GM12875 (cell line): ENCODE results near the gene CRADD.

Experiments used
- H3K4me3 ChIP-seq: one replicate; pipeline ENCODE4 v1.5.1; 2011; ENCODE audit warnings: low read depth, low read length, control low read depth
- TF ChIP-seq, protein P1 (sequence below): IDR thresholded peaks from 2 replicates; pipeline ENCODE4 v1.5.1; 2011; ENCODE audit warnings: low read depth, mild to moderate bottlenecking, control low read depth, inconsistent platforms, low read length, moderate library complexity, borderline replicate concordance; ENCODE audit not compliant: insufficient read depth

CRADD gene

DNA sequence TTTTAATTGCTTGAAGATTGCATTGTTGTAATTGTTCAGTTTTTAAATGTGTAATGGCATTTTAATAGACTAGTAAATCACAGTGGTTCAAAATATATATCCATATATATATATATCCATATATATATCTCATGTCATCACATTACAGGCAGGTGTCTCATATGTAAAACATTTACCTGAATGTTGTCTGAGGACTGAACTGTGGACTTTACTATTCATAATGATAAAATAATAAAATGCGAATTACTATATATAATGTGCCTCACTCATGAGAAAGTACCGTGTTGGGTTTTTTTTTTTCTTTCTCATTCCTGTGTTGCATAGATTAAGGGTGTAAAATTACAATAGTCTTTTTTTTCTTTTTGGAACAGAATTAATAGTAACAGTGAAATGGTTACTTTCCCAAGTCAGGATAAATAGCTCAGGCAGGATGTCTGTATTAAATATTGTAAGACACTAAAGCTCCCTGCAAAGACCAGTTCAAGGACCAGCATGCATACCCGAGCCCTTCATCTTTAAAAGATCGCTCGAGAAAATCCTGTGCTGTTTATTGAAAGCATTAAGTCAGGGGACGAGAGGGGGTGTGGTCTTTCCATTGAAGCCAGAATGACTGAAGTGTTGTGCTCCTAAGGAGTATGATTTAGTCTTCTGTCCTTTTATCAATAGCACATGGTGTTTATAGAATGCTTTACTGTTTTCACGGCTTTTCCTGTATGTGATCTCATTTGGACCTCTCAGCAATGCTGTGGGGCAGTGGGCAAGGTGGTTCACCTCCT lies 173.5 kb downstream of the CRADD start:
- TF ChIP-seq, protein P1, sequence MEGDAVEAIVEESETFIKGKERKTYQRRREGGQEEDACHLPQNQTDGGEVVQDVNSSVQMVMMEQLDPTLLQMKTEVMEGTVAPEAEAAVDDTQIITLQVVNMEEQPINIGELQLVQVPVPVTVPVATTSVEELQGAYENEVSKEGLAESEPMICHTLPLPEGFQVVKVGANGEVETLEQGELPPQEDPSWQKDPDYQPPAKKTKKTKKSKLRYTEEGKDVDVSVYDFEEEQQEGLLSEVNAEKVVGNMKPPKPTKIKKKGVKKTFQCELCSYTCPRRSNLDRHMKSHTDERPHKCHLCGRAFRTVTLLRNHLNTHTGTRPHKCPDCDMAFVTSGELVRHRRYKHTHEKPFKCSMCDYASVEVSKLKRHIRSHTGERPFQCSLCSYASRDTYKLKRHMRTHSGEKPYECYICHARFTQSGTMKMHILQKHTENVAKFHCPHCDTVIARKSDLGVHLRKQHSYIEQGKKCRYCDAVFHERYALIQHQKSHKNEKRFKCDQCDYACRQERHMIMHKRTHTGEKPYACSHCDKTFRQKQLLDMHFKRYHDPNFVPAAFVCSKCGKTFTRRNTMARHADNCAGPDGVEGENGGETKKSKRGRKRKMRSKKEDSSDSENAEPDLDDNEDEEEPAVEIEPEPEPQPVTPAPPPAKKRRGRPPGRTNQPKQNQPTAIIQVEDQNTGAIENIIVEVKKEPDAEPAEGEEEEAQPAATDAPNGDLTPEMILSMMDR: no peak
- no peak overlapping the region for H3K4me3 ChIP-seq

DNA sequence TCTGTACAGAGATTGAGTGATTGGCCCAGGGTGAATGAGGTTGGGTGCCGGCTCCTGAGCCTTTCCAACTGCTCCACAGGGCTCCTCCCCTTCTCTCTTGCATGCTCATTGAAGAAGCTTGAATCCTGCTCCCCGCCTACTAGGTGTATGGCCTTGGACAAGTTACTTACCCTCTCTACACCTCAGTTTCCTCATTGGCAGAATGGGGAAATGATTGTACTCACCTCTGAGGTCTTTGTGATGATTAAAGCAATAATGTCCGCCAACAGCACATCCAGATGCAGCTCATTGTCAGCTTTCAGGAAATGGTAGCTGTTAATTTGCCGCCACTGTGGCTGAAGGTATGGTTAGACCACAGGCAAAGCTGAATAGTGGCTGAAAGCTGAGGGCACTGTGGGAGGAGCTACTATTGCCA lies 174.1 kb downstream of the CRADD start:
- H3K4me3 ChIP-seq: no peak overlapping the region
- TF ChIP-seq, protein P1: no peak

GRCh38 chr12:93852173-93852591 lies 175.0 kb downstream of the CRADD start:
- TF ChIP-seq, protein P1: no peak

DNA sequence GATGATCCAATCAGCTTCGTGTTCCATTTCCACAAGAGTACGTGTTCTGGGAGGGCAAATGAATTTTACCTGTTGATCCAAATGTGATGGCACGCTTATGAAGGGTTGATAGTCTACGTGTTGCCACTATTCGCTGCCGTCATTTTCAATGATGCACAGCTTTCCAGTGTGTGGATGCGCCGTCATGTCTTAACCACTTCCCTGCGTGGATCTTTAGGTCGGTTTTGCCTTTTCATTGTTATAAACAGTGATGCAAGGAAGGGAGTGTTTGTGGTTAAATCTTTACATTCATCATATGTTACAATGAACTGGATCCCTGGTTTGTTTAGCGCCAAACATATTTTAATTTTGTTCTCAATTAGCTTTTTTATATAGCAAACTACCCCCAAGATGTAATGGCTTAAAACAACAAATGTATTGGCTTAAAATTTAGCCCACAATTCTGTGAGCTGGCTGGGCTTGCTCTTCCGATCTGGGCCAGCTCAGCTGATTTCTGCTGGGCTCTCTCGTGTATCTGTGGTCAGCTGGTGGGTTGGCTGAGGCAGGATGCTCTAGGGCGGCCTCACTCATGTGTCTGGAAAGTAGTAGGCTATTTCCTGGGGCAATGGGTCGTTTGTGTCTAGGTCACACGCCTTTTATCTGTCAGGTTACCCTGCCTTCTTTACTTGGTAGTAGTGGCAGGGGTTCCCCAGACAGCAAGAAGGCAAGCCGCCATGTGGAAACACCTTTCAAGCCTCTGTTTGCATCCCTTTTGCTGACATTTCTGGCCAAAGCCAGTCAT lies 176.7 kb downstream of the CRADD start:
- no peak overlapping the region for H3K4me3 ChIP-seq
- TF ChIP-seq, protein P1: no peak

More at GRCh38 chr12:93852173-93852591, 175.0 kb downstream of the CRADD start:
- no peak overlapping the region for H3K4me3 ChIP-seq

GRCh38 chr12:93855261-93855660 lies 178.1 kb downstream of the CRADD start:
- no peak overlapping the region for H3K4me3 ChIP-seq
- TF ChIP-seq, protein P1: no peak

GRCh38 chr12:93856611-93857010 lies 179.4 kb downstream of the CRADD start:
- no peak overlapping the region for H3K4me3 ChIP-seq
- TF ChIP-seq, protein P1: no peak
